Keratinocyte (primary cell): ENCODE data around the gene TMC2. TPM values are rescaled to one million over a fixed set of nuclear protein-coding genes. Genes with fewer than 3 reads are reported as not detected.

Source experiments
- DNase-seq: peaks from one replicate; pipeline ENCODE4 v3.0.0-alpha.2; 2011; ENCODE audit warnings: low read depth, missing footprints, low spot score
- FAIRE-seq: peaks from 2 replicates; lab custom pipeline; 2011; peaks lifted over from hg19 to GRCh38; lab: Jason Lieb, UNC
- H2AFZ ChIP-seq: 2 replicates; pipeline ENCODE4 v1.6.0; 2012; ENCODE audit warnings: low read length, control low read depth, inconsistent platforms; ENCODE audit not compliant: control insufficient read depth
- H3K27ac ChIP-seq: 2 replicates; pipeline ENCODE4 v1.5.1; 2011; ENCODE audit warnings: low read length; ENCODE audit not compliant: control insufficient read depth, insufficient read depth
- H3K27me3 ChIP-seq: 3 replicates; pipeline ENCODE4 v1.6.0; 2011; ENCODE audit warnings: low read length; ENCODE audit not compliant: control insufficient read depth, insufficient read depth; ENCODE audit errors: extremely low read depth
- H3K36me3 ChIP-seq, 2 experiments: 2 replicates in 1 of 2; 3 replicates in 1 of 2; pipeline ENCODE4 v1.5.1; 2011; ENCODE audit warnings: low read length in 2 of 2, mild to moderate bottlenecking in 1 of 2; ENCODE audit not compliant: control insufficient read depth in 2 of 2, insufficient read depth in 2 of 2; ENCODE audit errors: extremely low read depth in 1 of 2
- H3K4me1 ChIP-seq: 3 replicates; pipeline ENCODE4 v1.5.1; 2011; ENCODE audit warnings: low read length; ENCODE audit not compliant: control insufficient read depth, insufficient read depth; ENCODE audit errors: extremely low read depth
- H3K4me2 ChIP-seq: 3 replicates; pipeline ENCODE4 v1.6.0; 2011; ENCODE audit warnings: low read depth, low read length; ENCODE audit not compliant: control insufficient read depth, insufficient read depth; ENCODE audit errors: extremely low read depth
- H3K4me3 ChIP-seq, 3 experiments: fragments of 200-600 bp in 1 of 3; sonication (generic) in 1 of 3; 2 replicates in 2 of 3; 3 replicates in 1 of 3; pipeline ENCODE4 v1.5.1; 2011 to 2016; ENCODE audit warnings: low read length in 3 of 3, mild to moderate bottlenecking in 3 of 3, control low read depth in 2 of 3, inconsistent platforms in 1 of 3, low read depth in 1 of 3, mixed read lengths in 1 of 3, mixed run types in 1 of 3, moderate library complexity in 1 of 3; ENCODE audit not compliant: control insufficient read depth in 2 of 3, insufficient read depth in 2 of 3; ENCODE audit errors: extremely low read depth in 1 of 3
- H3K79me2 ChIP-seq: 2 replicates; pipeline ENCODE4 v1.6.0; 2012; ENCODE audit warnings: low read length; ENCODE audit not compliant: control insufficient read depth, insufficient read depth
- H3K9ac ChIP-seq: 3 replicates; pipeline ENCODE4 v1.6.0; 2011; ENCODE audit warnings: low read length; ENCODE audit not compliant: control insufficient read depth, insufficient read depth; ENCODE audit errors: extremely low read depth
- H3K9me1 ChIP-seq: 3 replicates; pipeline ENCODE4 v1.6.0; 2011; ENCODE audit warnings: low read length; ENCODE audit not compliant: control insufficient read depth, insufficient read depth; ENCODE audit errors: extremely low read depth
- H3K9me3 ChIP-seq: 2 replicates; pipeline ENCODE4 v1.5.1; 2012; ENCODE audit warnings: low read depth, low read length; ENCODE audit not compliant: control insufficient read depth
- H4K20me1 ChIP-seq: 3 replicates; pipeline ENCODE4 v1.6.0; 2011; ENCODE audit warnings: low read length; ENCODE audit not compliant: control insufficient read depth, insufficient read depth; ENCODE audit errors: extremely low read depth
- CTCF ChIP-seq, 3 experiments: IDR thresholded peaks in 1 of 3; conservative IDR thresholded peaks in 1 of 3; optimal IDR thresholded peaks in 1 of 3; 2 replicates in 2 of 3; 3 replicates in 1 of 3; pipeline versions ENCODE3 to v1.5.1; 2011; ENCODE audit warnings: low read length in 3 of 3, mild to moderate bottlenecking in 3 of 3, moderate library complexity in 2 of 3, control low read depth in 1 of 3, inconsistent platforms in 1 of 3; ENCODE audit not compliant: insufficient read depth in 2 of 3; ENCODE audit errors: extremely low read depth in 1 of 3
- EZH2 ChIP-seq: IDR thresholded peaks from one replicate; pipeline ENCODE4 v1.6.1; 2012; ENCODE audit warnings: inconsistent platforms, mild to moderate bottlenecking, low read length, moderate library complexity
- dilution Hi-C: fragments of 300-500 bp; cut with MboI; formaldehyde crosslinking; loops from one replicate; pipeline ENCODE4 v1.7.0; 2020; ENCODE audit warnings: low sequenced_read_pairs; ENCODE audit not compliant: extremely low pct_ligation_motif_present
- polyA plus RNA-seq, 5 experiments: library from polyadenylated mRNA; depleted of rRNA in 3 of 5; stranded (reverse) in 3 of 5; stranded (forward) in 1 of 5; unstranded in 1 of 5; fragments of >200 nt; gene quantifications; 1 replicate in 1 of 5; 2 replicates in 3 of 5; 3 replicates in 1 of 5; pipeline versions ENCODE4 v1.2.1 to v1.2.3, GENCODE V29; 2011 to 2012; ENCODE audit warnings: missing spikeins in 2 of 5, low read depth in 1 of 5, low replicate concordance in 1 of 5

TMC2 gene
- polyA plus RNA-seq, 1 donor (not counting 4 experiments of a cell fraction or from before 2014, with no cell fraction given): not detected

- Histone ChIP-seq H3K27ac (no peak overlapping the region), H4K20me1 (no peaks in the 10 kb centered on the region), H3K9ac (no peak overlapping the region), H3K9me1 (no peaks in the 10 kb centered on the region), H3K4me2 (no peak overlapping the region), H3K27me3 (peaks cover 30% of the 10 kb centered on the region), H3K79me2 (no peaks in the 10 kb centered on the region), H3K9me3 (no peaks in the 10 kb centered on the region), H3K4me1 (no peaks in the 10 kb centered on the region), H3K4me3 (no peak overlapping the region), H2AFZ (no peak overlapping the region), H3K36me3 (no peaks in the 10 kb centered on the region)
- FAIRE-seq (no peak), DNase-seq (no peak)
- dilution Hi-C loops: no loop called here
- TF ChIP-seq EZH2 (no peak), CTCF (optimal IDR thresholded peaks at IDR 0.05 in 1 of 3, IDR thresholded peaks at IDR 0.05 in 1 of 3, conservative IDR thresholded peaks at IDR 0.05 in 1 of 3; ENCODE audit: extremely low read depth in 1 of 3, insufficient read depth in 2 of 3, low read length in 3 of 3) (no peak)
These were observed 28.0 kb downstream of the TMC2 start for GRCh38 chr20:2564406-2564805.

GRCh38 chr20:2575682-2576081 is 39.3 kb downstream of the TMC2 start:
- Histone ChIP-seq H3K4me3 (no peak overlapping the region), H4K20me1 (no peaks in the 10 kb centered on the region), H3K4me1 (no peaks in the 10 kb centered on the region), H3K27me3 (peaks cover 12% of the 10 kb centered on the region), H3K9ac (no peak overlapping the region), H3K79me2 (no peaks in the 10 kb centered on the region), H3K27ac (no peak overlapping the region), H3K4me2 (no peak overlapping the region), H2AFZ (no peak overlapping the region), H3K36me3 (no peaks in the 10 kb centered on the region), H3K9me3 (no peaks in the 10 kb centered on the region), H3K9me1 (no peaks in the 10 kb centered on the region)
- TF ChIP-seq EZH2 (no peak), CTCF (optimal IDR thresholded peaks at IDR 0.05 in 1 of 3, IDR thresholded peaks at IDR 0.05 in 1 of 3, conservative IDR thresholded peaks at IDR 0.05 in 1 of 3; ENCODE audit: extremely low read depth in 1 of 3, insufficient read depth in 2 of 3, low read length in 3 of 3) (no peak)
- FAIRE-seq: no peak
- dilution Hi-C loops: no loop called here
- DNase-seq: no peak
